ENCODE results near the gene DMRTA1.

- TF ChIP-seq GATA2 (IDR thresholded peaks at IDR 0.05; ENCODE audit: low read depth, low read length) (no peak), GATA3 (IDR thresholded peaks at IDR 0.05; ENCODE audit: low read depth, low read length) (no peak)
Observed at GRCh38 chr9:22425551-22425950, 21.1 kb upstream of the DMRTA1 start.
